ENCODE measurements around the gene UBR4.

- TF ChIP-seq CTCF (optimal IDR thresholded peaks at IDR 0.05 in 1 of 3, IDR thresholded peaks at IDR 0.05 in 1 of 3, conservative IDR thresholded peaks at IDR 0.05 in 1 of 3; ENCODE audit: extremely low read depth in 1 of 3, insufficient read depth in 2 of 3, low read length in 3 of 3) (no peak), EZH2 (IDR thresholded peaks at IDR 0.05; ENCODE audit: low read length) (no peak)
Measured at GRCh38 chr1:19028110-19028509, 182.0 kb downstream of the UBR4 start.

Data from keratinocyte (primary cell).